Left lung (tissue), 10 donors: ENCODE data around the gene C6. TPM values are rescaled to one million over a fixed set of nuclear protein-coding genes. Genes with fewer than 3 reads are reported as not detected.

Experiments
- ATAC-seq: fragments of 200-7000 bp; cut with Tn5 transposase; one replicate; pipeline ENCODE4 v1.9.1; 2020; ENCODE audit warnings: moderate library complexity
- DNase-seq, 4 donors: peaks; one replicate each; pipeline ENCODE4 v3.0.0-alpha.2; 2013 to 2020
- H3K27ac ChIP-seq, 2 donors: fragments of 200-600 bp; sonication (generic) in 1 of 2; one replicate each; pipeline versions ENCODE4 v1.5.0 to v1.8.0; 2020 to 2021
- H3K27me3 ChIP-seq, 2 donors: fragments of 200-600 bp; sonication (generic) in 1 of 2; one replicate each; pipeline versions ENCODE4 v1.5.0 to v1.8.0; 2020 to 2021
- H3K36me3 ChIP-seq, 2 donors: fragments of 200-600 bp; sonication (generic) in 1 of 2; one replicate each; pipeline versions ENCODE4 v1.5.0 to v1.8.0; 2020 to 2021
- H3K4me1 ChIP-seq, 2 donors: fragments of 200-600 bp; one replicate each; pipeline ENCODE4 v1.8.0; 2021
- H3K4me3 ChIP-seq, 2 donors: fragments of 200-600 bp; sonication (generic) in 1 of 2; one replicate each; pipeline versions ENCODE4 v1.5.0 to v1.8.0; 2020 to 2021; ENCODE audit warnings: mild to moderate bottlenecking in 1 of 2
- H3K9me3 ChIP-seq, 2 donors: fragments of 200-600 bp; sonication (generic) in 1 of 2; one replicate each; pipeline versions ENCODE4 v1.5.0 to v1.8.0; 2020 to 2021
- intact Hi-C, 2 donors: fragments of 100-400 bp; cut with DNase I; formaldehyde crosslinking; loops; one replicate each; pipeline versions ENCODE4 v1.11.2 to v1.14.2; 2022
- polyA plus RNA-seq, 6 donors: library from polyadenylated mRNA; unstranded; fragments of 120-200 nt; gene quantifications; one replicate each; pipeline ENCODE4 v1.2.1, GENCODE V29; 2013; ENCODE audit not compliant: insufficient read length in 6 of 6
- total RNA-seq, 2 donors: library from RNA; stranded (reverse); fragmentation: NEBNext Ultra II Directional; extraction: Animal tissue kit (Norgen Biotek cat#: 25700); gene quantifications; one replicate each; pipeline ENCODE4 v1.2.1, GENCODE V29; 2021
- TF ChIP-seq, protein P1 (sequence below), 2 donors: fragments of 200-600 bp; sonication (generic) in 1 of 2; IDR thresholded peaks; one replicate each; pipeline versions ENCODE4 v1.5.0 to v1.8.0; 2021; ENCODE audit warnings: antibody characterized with exemption in 2 of 2
- donor health status: DM: no; HTN: yes; CAD: no.
- donor health status: DM: no; HTN: no; CAD: no.

The C6 gene
- total and polyA plus RNA-seq, 8 donors: 0.46 to 6.1 (median 2.8) TPM

DNA sequence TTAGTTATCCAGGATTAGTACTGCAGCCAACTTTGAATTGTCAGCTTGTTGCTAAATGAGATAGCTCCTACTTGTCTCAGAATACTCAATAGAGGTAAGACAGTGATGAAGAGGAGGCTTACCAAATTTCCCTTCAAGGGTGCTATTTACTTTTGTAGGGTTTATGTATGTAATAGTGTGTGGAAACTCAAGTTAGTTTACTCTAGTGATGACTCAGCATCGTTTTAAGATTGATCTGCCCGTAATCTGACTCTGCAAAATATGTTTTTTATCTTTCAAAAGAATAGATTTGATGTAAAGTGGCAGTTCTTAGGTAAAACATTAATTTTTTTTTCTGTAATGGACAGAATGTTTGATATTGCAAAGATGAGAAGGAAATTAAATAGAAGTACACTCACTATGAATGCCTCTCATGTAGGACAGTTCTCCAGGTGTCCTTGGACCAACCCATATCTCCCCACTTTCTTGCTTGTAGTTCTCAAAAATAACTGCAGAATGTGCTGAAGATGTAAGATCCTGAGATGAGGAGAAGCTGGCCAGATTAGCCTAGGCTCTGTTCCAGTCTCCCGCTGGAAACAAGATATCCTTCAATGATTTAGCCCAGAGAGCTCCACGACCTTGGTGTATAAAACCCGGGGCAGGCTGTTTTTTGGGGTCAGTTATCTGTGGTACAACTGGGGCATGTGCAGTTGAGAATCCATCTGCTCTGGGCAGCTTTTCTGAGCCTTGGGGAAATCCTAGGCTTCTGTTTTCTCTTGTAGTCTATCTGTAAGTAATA, 117.8 kb downstream of the C6 start:
- intact Hi-C loops: no loop called here
- peaks cover 0 to 5% of the 10 kb centered on the region in 2 donors for H3K9me3 ChIP-seq
- no peak overlapping the region for H3K27ac ChIP-seq
- no peaks in the 10 kb centered on the region for H3K36me3 ChIP-seq
- peak; percentile 19 for ATAC-seq
- TF ChIP-seq, protein P1, sequence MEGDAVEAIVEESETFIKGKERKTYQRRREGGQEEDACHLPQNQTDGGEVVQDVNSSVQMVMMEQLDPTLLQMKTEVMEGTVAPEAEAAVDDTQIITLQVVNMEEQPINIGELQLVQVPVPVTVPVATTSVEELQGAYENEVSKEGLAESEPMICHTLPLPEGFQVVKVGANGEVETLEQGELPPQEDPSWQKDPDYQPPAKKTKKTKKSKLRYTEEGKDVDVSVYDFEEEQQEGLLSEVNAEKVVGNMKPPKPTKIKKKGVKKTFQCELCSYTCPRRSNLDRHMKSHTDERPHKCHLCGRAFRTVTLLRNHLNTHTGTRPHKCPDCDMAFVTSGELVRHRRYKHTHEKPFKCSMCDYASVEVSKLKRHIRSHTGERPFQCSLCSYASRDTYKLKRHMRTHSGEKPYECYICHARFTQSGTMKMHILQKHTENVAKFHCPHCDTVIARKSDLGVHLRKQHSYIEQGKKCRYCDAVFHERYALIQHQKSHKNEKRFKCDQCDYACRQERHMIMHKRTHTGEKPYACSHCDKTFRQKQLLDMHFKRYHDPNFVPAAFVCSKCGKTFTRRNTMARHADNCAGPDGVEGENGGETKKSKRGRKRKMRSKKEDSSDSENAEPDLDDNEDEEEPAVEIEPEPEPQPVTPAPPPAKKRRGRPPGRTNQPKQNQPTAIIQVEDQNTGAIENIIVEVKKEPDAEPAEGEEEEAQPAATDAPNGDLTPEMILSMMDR (IDR thresholded peaks at IDR 0.05): no peak
- H3K27me3 ChIP-seq: no peaks in the 10 kb centered on the region
- no peak for DNase-seq
- no peak overlapping the region for H3K4me3 ChIP-seq
- no peaks in the 10 kb centered on the region for H3K4me1 ChIP-seq

DNA sequence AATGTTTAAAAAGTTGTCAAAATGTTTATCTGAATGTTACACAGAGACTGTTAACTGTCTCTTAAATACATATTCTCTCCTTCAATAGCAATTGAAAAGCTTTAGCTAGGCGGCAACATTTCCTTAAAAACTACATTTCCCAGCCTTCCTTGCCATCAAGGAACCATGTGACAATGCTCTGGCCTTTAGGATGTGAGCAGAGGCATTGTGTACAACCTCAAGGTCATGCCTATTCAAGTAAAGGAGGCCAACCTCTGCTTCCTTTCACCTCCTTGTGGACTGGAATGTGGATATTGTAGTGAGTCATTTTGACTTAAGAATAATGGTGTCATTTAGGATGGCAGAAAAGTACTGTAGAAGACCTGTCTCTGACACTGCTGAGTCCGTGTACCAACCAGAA, 118.5 kb downstream of the C6 start:
- peaks cover 0 to 9% of the 10 kb centered on the region in 2 donors for H3K9me3 ChIP-seq
- H3K4me3 ChIP-seq: no peak overlapping the region
- intact Hi-C loops: no loop called here
- ATAC-seq: peak; percentile 44
- H3K4me1 ChIP-seq: no peaks in the 10 kb centered on the region
- DNase-seq: no peak
- TF ChIP-seq, protein P1 (IDR thresholded peaks at IDR 0.05): no peak
- H3K36me3 ChIP-seq: no peaks in the 10 kb centered on the region
- no peaks in the 10 kb centered on the region for H3K27me3 ChIP-seq
- H3K27ac ChIP-seq: no peak overlapping the region

DNA sequence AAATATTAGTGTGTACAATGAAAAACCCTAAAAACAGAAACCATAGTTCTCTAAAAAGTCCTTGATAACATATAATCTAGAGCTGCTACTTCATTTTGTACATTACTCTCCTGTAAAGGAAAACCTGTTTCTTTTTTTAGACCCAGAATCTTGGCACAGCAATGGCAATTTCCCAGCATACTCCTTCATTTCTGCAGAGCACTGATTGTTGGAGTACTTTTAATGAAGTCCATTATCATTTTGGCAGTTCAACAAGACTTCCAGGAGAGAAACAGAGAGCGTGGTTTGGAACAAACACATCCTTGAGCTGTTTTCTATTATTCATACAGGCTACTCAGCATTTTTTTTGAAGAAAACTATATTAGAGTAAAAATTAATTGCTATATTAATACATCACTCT, 119.5 kb downstream of the C6 start:
- TF ChIP-seq, protein P1 (IDR thresholded peaks at IDR 0.05): no peak
- intact Hi-C loops: no loop called here

More for the DNA sequence above, 119.5 kb downstream of the C6 start:
- H3K36me3 ChIP-seq: no peaks in the 10 kb centered on the region
- no peak for ATAC-seq
- no peak overlapping the region for H3K4me3 ChIP-seq
- no peak for DNase-seq
- no peaks in the 10 kb centered on the region for H3K27me3 ChIP-seq
- H3K9me3 ChIP-seq: peaks cover 0 to 9% of the 10 kb centered on the region in 2 donors
- H3K27ac ChIP-seq: no peak overlapping the region
- H3K4me1 ChIP-seq: no peaks in the 10 kb centered on the region

Other genes starting within 250 kb of the C6 start
- not detected for gene MROH2B, start 142.2 kb downstream of the C6 start, total RNA-seq
- gene MROH2B, start 142.2 kb downstream of the C6 start, polyA plus RNA-seq: 1 to 10 TPM in 1 of 6 donors, under 1 TPM in 5; 0.20 to 2.7 (median 0.63) TPM